Neural progenitor cell (in vitro differentiated cells): ENCODE measurements around the gene RNF145.

Source experiments
- CTCF ChIP-seq: fragments of 200-600 bp; sonication (generic); IDR thresholded peaks from 2 replicates; pipeline ENCODE4 v1.5.1; 2017; ENCODE audit warnings: antibody characterized with exemption, mild to moderate bottlenecking
- EZH2 ChIP-seq: fragments of 200-600 bp; sonication (generic); IDR thresholded peaks from 2 replicates; pipeline ENCODE4 v1.6.1; 2017; ENCODE audit warnings: antibody characterized with exemption, mild to moderate bottlenecking, moderate library complexity
- EZH2phosphoT487 ChIP-seq: fragments of 200-600 bp; sonication (generic); IDR thresholded peaks from 2 replicates; pipeline ENCODE4 v1.6.1; 2017; ENCODE audit warnings: antibody characterized with exemption

- no peak for TF ChIP-seq CTCF
- no peak for TF ChIP-seq EZH2
- TF ChIP-seq EZH2phosphoT487: no peak
Measured at GRCh38 chr5:159257007-159257406, 47.7 kb upstream of the RNF145 start.
